Thymus (tissue), 11 donors: ENCODE data around the gene ZNF639. TPM values are rescaled to one million over a fixed set of nuclear protein-coding genes. Genes with fewer than 3 reads are reported as not detected.
A peak's percentile ranks its signal among the peaks of the same experiment; 100 is the strongest.

Experiments used
- DNase-seq, 9 donors: peaks; one replicate each; pipeline ENCODE4 v3.0.0-alpha.2; 2013; ENCODE audit warnings: low spot score in 9 of 9, low read depth in 6 of 9, missing footprints in 1 of 9
- H3K27ac ChIP-seq, 2 donors: one replicate each; pipeline ENCODE4 v1.5.1; 2013; ENCODE audit warnings: control low read depth in 1 of 2, low read depth in 1 of 2, low read length in 1 of 2, mild to moderate bottlenecking in 1 of 2, moderate library complexity in 1 of 2
- H3K27me3 ChIP-seq, 2 donors: one replicate each; pipeline ENCODE4 v1.5.1; 2013; ENCODE audit warnings: low read length in 1 of 2; ENCODE audit not compliant: control insufficient read depth in 2 of 2, insufficient read depth in 1 of 2
- H3K36me3 ChIP-seq, 2 donors: one replicate each; pipeline ENCODE4 v1.5.1; 2013; ENCODE audit warnings: low read length in 1 of 2, mild to moderate bottlenecking in 1 of 2, moderate library complexity in 1 of 2; ENCODE audit not compliant: control insufficient read depth in 2 of 2, insufficient read depth in 2 of 2
- H3K4me1 ChIP-seq, 2 donors: one replicate each; pipeline ENCODE4 v1.5.1; 2013; ENCODE audit warnings: low read length in 2 of 2; ENCODE audit not compliant: control insufficient read depth in 2 of 2, insufficient read depth in 2 of 2
- H3K4me3 ChIP-seq, 2 donors: one replicate each; pipeline ENCODE4 v1.5.1; 2013; ENCODE audit warnings: low read length in 2 of 2, control low read depth in 1 of 2, mild to moderate bottlenecking in 1 of 2
- H3K9me3 ChIP-seq, 2 donors: one replicate each; pipeline ENCODE4 v1.5.1; 2013; ENCODE audit warnings: low read length in 1 of 2, mild to moderate bottlenecking in 1 of 2; ENCODE audit not compliant: control insufficient read depth in 2 of 2, insufficient read depth in 1 of 2
- WGBS: extraction: QIAGEN DNeasy Blood & Tissue Kit; methylation state at CpG from one replicate; pipeline ENCODE4 v1.1.7; 2013; 5-methylcytosine and 5-hydroxymethylcytosine counted together
- polyA plus RNA-seq: library from polyadenylated mRNA; stranded (reverse); fragments of 200-250 nt; gene quantifications from one replicate; pipeline ENCODE4 v1.2.3, GENCODE V29; 2013
- total RNA-seq: library from RNA; stranded (reverse); fragments of 120-200 nt; gene quantifications from one replicate; pipeline ENCODE4 v1.2.4, GENCODE V29; 2013
- donor health status: healthy.

The ZNF639 gene
- total and polyA plus RNA-seq, 2 donors, result 31.9 to 36.4 TPM

- 97% methylated on average over 1 of the region's 1 CpG for WGBS
- Histone ChIP-seq H3K27ac (no peak overlapping the region), H3K36me3 (peaks cover 27 to 71% of the 10 kb centered on the region in 2 donors), H3K4me3 (no peak overlapping the region), H3K9me3 (no peaks in the 10 kb centered on the region), H3K27me3 (no peaks in the 10 kb centered on the region), H3K4me1 (peaks cover 0 to 2% of the 10 kb centered on the region in 2 donors)
- no peak for DNase-seq
These were observed 7.6 kb downstream of the ZNF639 start for GRCh38 chr3:179330438-179330837.

- H3K36me3 ChIP-seq, result peaks cover 27 to 75% of the 10 kb centered on the region in 2 donors
- no peaks in the 10 kb centered on the region for H3K4me1 ChIP-seq
- H3K9me3 ChIP-seq, result no peaks in the 10 kb centered on the region
- H3K4me3 ChIP-seq, result no peak overlapping the region
- no peak overlapping the region for H3K27ac ChIP-seq
- no peaks in the 10 kb centered on the region for H3K27me3 ChIP-seq
- DNase-seq, result no peak
- WGBS, result 97% methylated on average over 4 of the region's 4 CpGs
These were observed 9.4 kb downstream of the ZNF639 start for GRCh38 chr3:179332240-179332639.

GRCh38 chr3:179333084-179333483, 10.3 kb downstream of the ZNF639 start:
- peaks cover 27 to 70% of the 10 kb centered on the region in 2 donors for H3K36me3 ChIP-seq
- H3K9me3 ChIP-seq, result no peaks in the 10 kb centered on the region
- H3K4me1 ChIP-seq, result no peaks in the 10 kb centered on the region

GRCh38 chr3:179336345-179336929, 13.6 kb downstream of the ZNF639 start:
- Histone ChIP-seq H3K27ac (no peak overlapping the region), H3K9me3 (no peaks in the 10 kb centered on the region), H3K4me1 (no peaks in the 10 kb centered on the region), H3K4me3 (no peak overlapping the region), H3K36me3 (peaks cover 11 to 44% of the 10 kb centered on the region in 2 donors), H3K27me3 (no peaks in the 10 kb centered on the region)
- WGBS, result 48% methylated on average over 1 of the region's 1 CpG
- no peak for DNase-seq

More at GRCh38 chr3:179333084-179333483, 10.3 kb downstream of the ZNF639 start:
- no peak for DNase-seq
- Histone ChIP-seq H3K27ac (no peak overlapping the region), H3K27me3 (no peaks in the 10 kb centered on the region), H3K4me3 (no peak overlapping the region)
- WGBS, result 98% methylated on average over 2 of the region's 2 CpGs

- H3K4me3 ChIP-seq, result peak within 1 kb of the TSS; percentile 91 to 93
- H3K27me3 ChIP-seq, result peaks cover 0 to 2% of the 10 kb centered on the region in 2 donors
- H3K27ac ChIP-seq, result peak within 1 kb of the TSS; percentile 81 to 90
- H3K36me3 ChIP-seq, result peaks cover 13 to 29% of the 10 kb centered on the region in 2 donors
- no peaks in the 10 kb centered on the region for H3K9me3 ChIP-seq
- H3K4me1 ChIP-seq, result peaks cover 3 to 12% of the 10 kb centered on the region in 2 donors
- DNase-seq, result peak; percentile 83 to 97 (median 91)
- WGBS, result under 1% methylated on average over 63 of the region's 63 CpGs
These were observed 24.7 kb downstream of the ZNF639 start, which contains the start of gene MFN1 for GRCh38 chr3:179347345-179348194. Gene MFN1 (plus strand): TSS chr3:179347709. CDS start chr3:179348852, 1,143 bp downstream.

- H3K4me1 ChIP-seq, result peaks cover 3 to 12% of the 10 kb centered on the region in 2 donors
- peak in 4 of 9 donors; percentile 5 to 41 (median 28) for DNase-seq
- no peak overlapping the region for H3K27ac ChIP-seq
- no peaks in the 10 kb centered on the region for H3K9me3 ChIP-seq
- H3K4me3 ChIP-seq, result peak overlapping the region; percentile 91 to 93
- H3K27me3 ChIP-seq, result peaks cover 0 to 2% of the 10 kb centered on the region in 2 donors
- 35% methylated on average over 5 of the region's 5 CpGs for WGBS
- peaks cover 16 to 31% of the 10 kb centered on the region in 2 donors for H3K36me3 ChIP-seq
These were observed 25.6 kb downstream of the ZNF639 start for GRCh38 chr3:179348325-179349013.

- Histone ChIP-seq H3K36me3 (peaks cover 63 to 72% of the 10 kb centered on the region in 2 donors), H3K4me1 (no peaks in the 10 kb centered on the region), H3K4me3 (no peak overlapping the region), H3K27me3 (no peaks in the 10 kb centered on the region), H3K9me3 (no peaks in the 10 kb centered on the region), H3K27ac (no peak overlapping the region)
- WGBS, result 97% methylated on average over 1 of the region's 1 CpG
- DNase-seq, result no peak
These were observed 33.2 kb downstream of the ZNF639 start for GRCh38 chr3:179355996-179356395.

- Histone ChIP-seq H3K9me3 (no peaks in the 10 kb centered on the region), H3K4me3 (no peak overlapping the region), H3K36me3 (peaks cover 34 to 52% of the 10 kb centered on the region in 2 donors), H3K4me1 (no peaks in the 10 kb centered on the region), H3K27ac (no peak overlapping the region), H3K27me3 (no peaks in the 10 kb centered on the region)
- 98% methylated on average over 5 of the region's 5 CpGs for WGBS
- no peak for DNase-seq
These were observed 40.5 kb downstream of the ZNF639 start for GRCh38 chr3:179363332-179363731.
